Measurements from ENCODE around the gene FAM107A. TPM values are rescaled to one million over a fixed set of nuclear protein-coding genes. Genes with fewer than 3 reads are reported as not detected.

FAM107A gene
- total and polyA plus RNA-seq, 9 of the 15 experiments (the other 6 are each of a cell fraction or from before 2014, with no cell fraction given), result 0.07 TPM; not detected in 8

DNA sequence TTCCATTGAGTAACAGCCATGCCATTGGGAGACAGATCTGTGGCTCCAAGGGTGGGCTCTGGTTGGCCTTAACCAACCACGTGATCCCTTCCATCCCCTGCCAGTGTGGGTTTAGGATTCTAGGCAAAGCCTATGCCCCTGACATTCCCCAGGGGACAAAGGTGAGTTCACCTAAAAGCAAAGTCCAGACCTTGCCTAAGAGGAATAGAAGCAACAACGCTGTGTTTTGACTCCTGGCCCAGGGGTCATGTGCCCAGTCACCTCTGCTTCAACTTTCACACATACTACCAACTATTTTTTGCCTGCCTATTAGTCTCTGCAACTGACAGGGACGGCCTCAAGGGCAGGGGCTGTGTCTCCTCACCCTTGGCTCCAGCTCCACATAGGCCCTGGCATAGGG lies 47.4 kb upstream of the FAM107A start:
- POLR2A ChIA-PET, result interaction anchor here (0.7 kb wide), 1 partner anchor 38 kb away, joined by 4 read pairs; no protein-coding TSS in a partner anchor
- Histone ChIP-seq H3K36me3 (ENCODE audit: control insufficient read depth, insufficient read depth, low read length) (no peaks in the 10 kb centered on the region), H3K27me3 (ENCODE audit: control insufficient read depth in 2 of 2, insufficient read depth in 2 of 2, low read length in 2 of 2) (peaks cover 3 to 56% of the 10 kb centered on the region in 2 experiments; a peak in 4 of 5 replicates), H3K9me1 (ENCODE audit: control insufficient read depth, insufficient read depth, low read length) (no peaks in the 10 kb centered on the region), H3K4me3 (no peak overlapping the region), H3K4me1 (replicated peaks in 1 of 2; ENCODE audit: control insufficient read depth in 2 of 2, insufficient read depth in 2 of 2, low read length in 2 of 2) (no peaks in the 10 kb centered on the region; a peak in 1 of 5 replicates), H3K27ac (ENCODE audit: extremely low read depth, low read depth, low read length) (no peak overlapping the region), H3K9ac (ENCODE audit: insufficient read depth in 1 of 2, low read depth in 2 of 2, low read length in 2 of 2) (no peak overlapping the region), H3K79me2 (ENCODE audit: control insufficient read depth, insufficient read depth, low read length) (no peaks in the 10 kb centered on the region), H3K4me2 (ENCODE audit: insufficient read depth, low read length) (no peak overlapping the region), H4K20me1 (replicated peaks; ENCODE audit: control insufficient read depth, insufficient read depth, low read length) (no peaks in the 10 kb centered on the region; the same call in 1 of the 2 replicates), H3K9me3 (replicated peaks; ENCODE audit: control insufficient read depth, insufficient read depth, low read depth, low read length) (no peaks in the 10 kb centered on the region), H2AFZ (ENCODE audit: low read depth, low read length) (no peak overlapping the region)
- ATAC-seq, result no peak
- WGBS (ENCODE audit: insufficient coverage, low coverage, missing lambda C conversion rate), result 0% methylated on average over 2 of the region's 3 CpGs
- no peak for FAIRE-seq
- intact Hi-C loops (cut with micrococcal nuclease) (no loop called here), in situ Hi-C loops (cut with MboI) (no loop called here)
- BruUV-seq (replicated peaks), result no TSS peak
- CTCF ChIA-PET (ENCODE audit: low intra/inter-chr PET ratio), result no interaction called here
- no peak for DNase-seq (ENCODE audit: extremely low read depth in 1 of 4, low spot score in 3 of 4)
- TF ChIP-seq NBN (IDR thresholded peaks at IDR 0.05; ENCODE audit: low read depth) (no peak), PHB (CRISPR knock-in tag; IDR thresholded peaks at IDR 0.05) (no peak), ZNF785 (CRISPR knock-in tag; IDR thresholded peaks at IDR 0.05) (no peak), OTX1 (CRISPR knock-in tag; IDR thresholded peaks at IDR 0.05) (no peak), KAT7 (CRISPR knock-in tag; IDR thresholded peaks at IDR 0.05; ENCODE audit: borderline replicate concordance) (no peak), ZKSCAN1 (IDR thresholded peaks at IDR 0.05; ENCODE audit: low read depth, low read length) (no peak)
- TF ChIP-seq, protein P1, sequence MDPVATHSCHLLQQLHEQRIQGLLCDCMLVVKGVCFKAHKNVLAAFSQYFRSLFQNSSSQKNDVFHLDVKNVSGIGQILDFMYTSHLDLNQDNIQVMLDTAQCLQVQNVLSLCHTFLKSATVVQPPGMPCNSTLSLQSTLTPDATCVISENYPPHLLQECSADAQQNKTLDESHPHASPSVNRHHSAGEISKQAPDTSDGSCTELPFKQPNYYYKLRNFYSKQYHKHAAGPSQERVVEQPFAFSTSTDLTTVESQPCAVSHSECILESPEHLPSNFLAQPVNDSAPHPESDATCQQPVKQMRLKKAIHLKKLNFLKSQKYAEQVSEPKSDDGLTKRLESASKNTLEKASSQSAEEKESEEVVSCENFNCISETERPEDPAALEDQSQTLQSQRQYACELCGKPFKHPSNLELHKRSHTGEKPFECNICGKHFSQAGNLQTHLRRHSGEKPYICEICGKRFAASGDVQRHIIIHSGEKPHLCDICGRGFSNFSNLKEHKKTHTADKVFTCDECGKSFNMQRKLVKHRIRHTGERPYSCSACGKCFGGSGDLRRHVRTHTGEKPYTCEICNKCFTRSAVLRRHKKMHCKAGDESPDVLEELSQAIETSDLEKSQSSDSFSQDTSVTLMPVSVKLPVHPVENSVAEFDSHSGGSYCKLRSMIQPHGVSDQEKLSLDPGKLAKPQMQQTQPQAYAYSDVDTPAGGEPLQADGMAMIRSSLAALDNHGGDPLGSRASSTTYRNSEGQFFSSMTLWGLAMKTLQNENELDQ (CRISPR knock-in tag; IDR thresholded peaks at IDR 0.05; ENCODE audit: borderline replicate concordance), result no peak
- TF ChIP-seq, protein P2, sequence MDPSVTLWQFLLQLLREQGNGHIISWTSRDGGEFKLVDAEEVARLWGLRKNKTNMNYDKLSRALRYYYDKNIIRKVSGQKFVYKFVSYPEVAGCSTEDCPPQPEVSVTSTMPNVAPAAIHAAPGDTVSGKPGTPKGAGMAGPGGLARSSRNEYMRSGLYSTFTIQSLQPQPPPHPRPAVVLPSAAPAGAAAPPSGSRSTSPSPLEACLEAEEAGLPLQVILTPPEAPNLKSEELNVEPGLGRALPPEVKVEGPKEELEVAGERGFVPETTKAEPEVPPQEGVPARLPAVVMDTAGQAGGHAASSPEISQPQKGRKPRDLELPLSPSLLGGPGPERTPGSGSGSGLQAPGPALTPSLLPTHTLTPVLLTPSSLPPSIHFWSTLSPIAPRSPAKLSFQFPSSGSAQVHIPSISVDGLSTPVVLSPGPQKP (CRISPR knock-in tag; IDR thresholded peaks at IDR 0.05), result no peak
- TF ChIP-seq, protein P3, sequence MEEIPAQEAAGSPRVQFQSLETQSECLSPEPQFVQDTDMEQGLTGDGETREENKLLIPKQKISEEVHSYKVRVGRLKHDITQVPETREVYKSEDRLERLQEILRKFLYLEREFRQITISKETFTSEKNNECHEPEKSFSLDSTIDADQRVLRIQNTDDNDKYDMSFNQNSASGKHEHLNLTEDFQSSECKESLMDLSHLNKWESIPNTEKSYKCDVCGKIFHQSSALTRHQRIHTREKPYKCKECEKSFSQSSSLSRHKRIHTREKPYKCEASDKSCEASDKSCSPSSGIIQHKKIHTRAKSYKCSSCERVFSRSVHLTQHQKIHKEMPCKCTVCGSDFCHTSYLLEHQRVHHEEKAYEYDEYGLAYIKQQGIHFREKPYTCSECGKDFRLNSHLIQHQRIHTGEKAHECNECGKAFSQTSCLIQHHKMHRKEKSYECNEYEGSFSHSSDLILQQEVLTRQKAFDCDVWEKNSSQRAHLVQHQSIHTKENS (CRISPR knock-in tag; IDR thresholded peaks at IDR 0.05), result no peak
